MM.1S (cell line): ENCODE measurements around the gene SSR2.

ENCODE experiments used
- EZH2 ChIP-seq: fragments of 300-600 bp; sonication (generic); optimal IDR thresholded peaks from 2 replicates; pipeline ENCODE3; 2017; ENCODE audit warnings: low read depth, mild to moderate bottlenecking, antibody characterized with exemption, low read length, mixed read lengths
- TF ChIP-seq, protein P1 (sequence below): fragments of 300-600 bp; sonication (generic); IDR thresholded peaks from 2 replicates; pipeline ENCODE4 v1.5.1; 2016; ENCODE audit warnings: antibody characterized with exemption, low read length, mixed read lengths

DNA sequence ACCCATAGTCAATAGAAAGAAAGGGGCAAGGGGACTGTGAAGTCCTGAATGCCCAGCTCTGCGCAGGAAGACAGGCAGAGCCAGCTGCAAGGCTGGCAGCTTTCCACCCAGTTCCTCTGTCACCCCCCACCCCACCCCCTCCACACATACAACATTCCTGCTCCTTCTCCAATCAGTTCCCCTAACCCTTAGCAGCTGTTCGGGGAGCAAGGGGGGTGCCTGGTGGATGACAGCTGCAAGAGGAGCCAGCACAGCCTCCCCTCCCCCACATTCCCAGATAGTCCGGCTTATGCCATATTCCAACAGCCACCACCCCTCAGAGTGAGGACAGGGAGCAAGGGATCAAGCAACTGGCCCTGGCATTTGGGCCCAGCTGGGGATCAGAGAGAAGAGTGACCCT lies 52.1 kb downstream of the SSR2 start:
- TF ChIP-seq, protein P1, sequence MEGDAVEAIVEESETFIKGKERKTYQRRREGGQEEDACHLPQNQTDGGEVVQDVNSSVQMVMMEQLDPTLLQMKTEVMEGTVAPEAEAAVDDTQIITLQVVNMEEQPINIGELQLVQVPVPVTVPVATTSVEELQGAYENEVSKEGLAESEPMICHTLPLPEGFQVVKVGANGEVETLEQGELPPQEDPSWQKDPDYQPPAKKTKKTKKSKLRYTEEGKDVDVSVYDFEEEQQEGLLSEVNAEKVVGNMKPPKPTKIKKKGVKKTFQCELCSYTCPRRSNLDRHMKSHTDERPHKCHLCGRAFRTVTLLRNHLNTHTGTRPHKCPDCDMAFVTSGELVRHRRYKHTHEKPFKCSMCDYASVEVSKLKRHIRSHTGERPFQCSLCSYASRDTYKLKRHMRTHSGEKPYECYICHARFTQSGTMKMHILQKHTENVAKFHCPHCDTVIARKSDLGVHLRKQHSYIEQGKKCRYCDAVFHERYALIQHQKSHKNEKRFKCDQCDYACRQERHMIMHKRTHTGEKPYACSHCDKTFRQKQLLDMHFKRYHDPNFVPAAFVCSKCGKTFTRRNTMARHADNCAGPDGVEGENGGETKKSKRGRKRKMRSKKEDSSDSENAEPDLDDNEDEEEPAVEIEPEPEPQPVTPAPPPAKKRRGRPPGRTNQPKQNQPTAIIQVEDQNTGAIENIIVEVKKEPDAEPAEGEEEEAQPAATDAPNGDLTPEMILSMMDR, result no peak
- no peak for TF ChIP-seq EZH2
